DOHH2 (cell line): ENCODE measurements around the gene PIP4K2C.

ENCODE experiments used
- H3F3A ChIP-seq: fragments of 200-600 bp; sonication (generic), shearing (Covaris generic); 2 replicates; pipeline ENCODE4 v1.6.0; 2016; ENCODE audit warnings: antibody characterized with exemption, mild to moderate bottlenecking; ENCODE audit not compliant: control insufficient read depth, insufficient read depth
- H3K27ac ChIP-seq: fragments of 200-600 bp; sonication (generic); 2 replicates; pipeline ENCODE4 v1.5.1; 2014; ENCODE audit warnings: low read depth, mild to moderate bottlenecking, low read length, moderate library complexity
- H3K27me3 ChIP-seq: fragments of 200-600 bp; sonication (generic); 2 replicates; pipeline ENCODE4 v1.6.1; 2014; ENCODE audit warnings: mild to moderate bottlenecking, low read length, mixed read lengths; ENCODE audit not compliant: control insufficient read depth
- H3K36me3 ChIP-seq: fragments of 200-600 bp; sonication (generic); 2 replicates; pipeline ENCODE4 v1.6.1; 2014; ENCODE audit warnings: mild to moderate bottlenecking, low read length, moderate library complexity, mixed read lengths; ENCODE audit not compliant: control insufficient read depth
- H3K4me1 ChIP-seq: fragments of 200-600 bp; sonication (generic); 2 replicates; pipeline ENCODE4 v1.6.1; 2014; ENCODE audit warnings: mild to moderate bottlenecking, low read length, mixed read lengths; ENCODE audit not compliant: control insufficient read depth
- H3K4me2 ChIP-seq: fragments of 200-600 bp; sonication (generic); 2 replicates; pipeline ENCODE4 v1.6.0; 2014; ENCODE audit warnings: mild to moderate bottlenecking, low read length, moderate library complexity
- H3K4me3 ChIP-seq: fragments of 200-600 bp; sonication (generic); 2 replicates; pipeline ENCODE4 v1.5.1; 2014; ENCODE audit warnings: mild to moderate bottlenecking, low read length, mixed read lengths
- H3K79me2 ChIP-seq: fragments of 200-600 bp; sonication (generic); 2 replicates; pipeline ENCODE4 v1.6.1; 2014; ENCODE audit warnings: mild to moderate bottlenecking, low read length, mixed read lengths; ENCODE audit not compliant: control insufficient read depth
- H3K9me2 ChIP-seq: fragments of 200-600 bp; sonication (generic); replicated peaks from 2 replicates; pipeline ENCODE4 v1.6.1; 2014; ENCODE audit warnings: mild to moderate bottlenecking, low read length, mixed read lengths; ENCODE audit not compliant: control insufficient read depth
- H3K9me3 ChIP-seq: fragments of 200-600 bp; sonication (generic); 2 replicates; pipeline ENCODE4 v1.6.1; 2014; ENCODE audit warnings: antibody characterized with exemption, low read length, mixed read lengths; ENCODE audit not compliant: control insufficient read depth, insufficient read depth
- H4K20me1 ChIP-seq: fragments of 200-600 bp; sonication (generic); 2 replicates; pipeline ENCODE4 v1.6.0; 2014; ENCODE audit warnings: low read depth, mild to moderate bottlenecking, antibody characterized with exemption, low read length, moderate library complexity; ENCODE audit not compliant: control insufficient read depth, insufficient read depth
- EZH2phosphoT487 ChIP-seq: fragments of 200-600 bp; sonication (generic); IDR thresholded peaks from 2 replicates; pipeline ENCODE4 v1.6.1; 2017; ENCODE audit warnings: borderline replicate concordance, mild to moderate bottlenecking, antibody characterized with exemption, low read length, moderate library complexity, mixed read lengths
- TF ChIP-seq, protein P1 (sequence below): fragments of 200-600 bp; sonication (generic); IDR thresholded peaks from one replicate; pipeline ENCODE4 v1.5.1; 2014; ENCODE audit warnings: antibody characterized with exemption, mild to moderate bottlenecking, low read depth, low read length; ENCODE audit not compliant: poor library complexity, severe bottlenecking

Gene PIP4K2C

DNA sequence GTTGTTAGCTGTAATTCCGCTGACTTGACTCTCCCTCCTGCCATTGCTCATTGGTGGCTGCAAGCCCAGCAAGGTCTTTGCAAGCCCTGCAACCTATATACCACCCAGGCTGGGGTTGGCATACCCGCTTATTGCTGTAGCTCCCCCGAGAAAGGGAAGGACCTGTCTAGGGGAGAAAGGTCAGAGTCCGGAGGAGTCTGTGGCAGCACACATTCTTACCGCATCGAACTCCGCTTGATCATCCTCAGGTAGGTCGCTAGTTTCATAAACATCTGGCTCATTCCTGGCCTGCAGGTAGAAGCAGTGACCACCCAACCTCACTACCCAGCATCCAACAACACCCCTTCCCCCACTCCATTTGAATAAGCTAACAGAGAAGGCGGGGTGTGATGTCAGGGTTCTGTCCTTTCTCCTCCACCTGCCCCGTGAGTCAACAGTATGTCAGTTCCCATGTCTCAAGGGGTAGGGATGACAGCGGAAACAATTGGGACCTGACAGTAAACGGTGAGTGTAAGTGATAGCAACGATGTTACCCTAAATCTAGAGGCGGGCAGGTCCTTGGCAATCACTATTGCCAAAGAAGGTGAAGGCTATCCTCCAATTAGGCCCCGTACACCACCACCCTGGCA, 45.1 kb upstream of the PIP4K2C start:
- H3K27ac ChIP-seq = no peak overlapping the region
- H3K79me2 ChIP-seq = peaks cover 31% of the 10 kb centered on the region

GRCh38 chr12:57546438-57547287, 44.3 kb upstream of the PIP4K2C start, which contains the start of gene DCTN2:
Gene DCTN2, minus strand, starts transcription at chr12:57547192. Its CDS starts 129 bp downstream, at chr12:57547063.
- H3K9me2 ChIP-seq = no peaks in the 10 kb centered on the region
- H3K4me3 ChIP-seq = peak within 1 kb of the TSS; percentile 80
- H3K36me3 ChIP-seq = peaks cover 19% of the 10 kb centered on the region
- H3K27me3 ChIP-seq = peaks cover 6% of the 10 kb centered on the region; the same call in 1 of the 2 replicates
- H3K9me3 ChIP-seq = no peaks in the 10 kb centered on the region
- H4K20me1 ChIP-seq = no peaks in the 10 kb centered on the region
- peaks cover 31% of the 10 kb centered on the region for H3K79me2 ChIP-seq
- H3K4me2 ChIP-seq = peak within 1 kb of the TSS; percentile 90
- H3K27ac ChIP-seq = peak within 1 kb of the TSS; percentile 11; the same call in 1 of the 2 replicates
- TF ChIP-seq EZH2phosphoT487 = no peak
- TF ChIP-seq, protein P1, sequence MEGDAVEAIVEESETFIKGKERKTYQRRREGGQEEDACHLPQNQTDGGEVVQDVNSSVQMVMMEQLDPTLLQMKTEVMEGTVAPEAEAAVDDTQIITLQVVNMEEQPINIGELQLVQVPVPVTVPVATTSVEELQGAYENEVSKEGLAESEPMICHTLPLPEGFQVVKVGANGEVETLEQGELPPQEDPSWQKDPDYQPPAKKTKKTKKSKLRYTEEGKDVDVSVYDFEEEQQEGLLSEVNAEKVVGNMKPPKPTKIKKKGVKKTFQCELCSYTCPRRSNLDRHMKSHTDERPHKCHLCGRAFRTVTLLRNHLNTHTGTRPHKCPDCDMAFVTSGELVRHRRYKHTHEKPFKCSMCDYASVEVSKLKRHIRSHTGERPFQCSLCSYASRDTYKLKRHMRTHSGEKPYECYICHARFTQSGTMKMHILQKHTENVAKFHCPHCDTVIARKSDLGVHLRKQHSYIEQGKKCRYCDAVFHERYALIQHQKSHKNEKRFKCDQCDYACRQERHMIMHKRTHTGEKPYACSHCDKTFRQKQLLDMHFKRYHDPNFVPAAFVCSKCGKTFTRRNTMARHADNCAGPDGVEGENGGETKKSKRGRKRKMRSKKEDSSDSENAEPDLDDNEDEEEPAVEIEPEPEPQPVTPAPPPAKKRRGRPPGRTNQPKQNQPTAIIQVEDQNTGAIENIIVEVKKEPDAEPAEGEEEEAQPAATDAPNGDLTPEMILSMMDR = no peak
- peaks cover 9% of the 10 kb centered on the region for H3F3A ChIP-seq
- H3K4me1 ChIP-seq = peaks cover 35% of the 10 kb centered on the region

More for the DNA sequence above, 45.1 kb upstream of the PIP4K2C start:
- peaks cover 6% of the 10 kb centered on the region; the same call in 1 of the 2 replicates for H3K27me3 ChIP-seq
- peaks cover 9% of the 10 kb centered on the region for H3F3A ChIP-seq
- no peaks in the 10 kb centered on the region for H3K9me3 ChIP-seq
- H4K20me1 ChIP-seq = no peaks in the 10 kb centered on the region
- TF ChIP-seq, protein P1 = no peak
- H3K4me3 ChIP-seq = peak overlapping the region; percentile 80
- peak overlapping the region; percentile 90 for H3K4me2 ChIP-seq
- no peaks in the 10 kb centered on the region for H3K9me2 ChIP-seq
- H3K4me1 ChIP-seq = peaks cover 35% of the 10 kb centered on the region
- peaks cover 24% of the 10 kb centered on the region for H3K36me3 ChIP-seq

DNA sequence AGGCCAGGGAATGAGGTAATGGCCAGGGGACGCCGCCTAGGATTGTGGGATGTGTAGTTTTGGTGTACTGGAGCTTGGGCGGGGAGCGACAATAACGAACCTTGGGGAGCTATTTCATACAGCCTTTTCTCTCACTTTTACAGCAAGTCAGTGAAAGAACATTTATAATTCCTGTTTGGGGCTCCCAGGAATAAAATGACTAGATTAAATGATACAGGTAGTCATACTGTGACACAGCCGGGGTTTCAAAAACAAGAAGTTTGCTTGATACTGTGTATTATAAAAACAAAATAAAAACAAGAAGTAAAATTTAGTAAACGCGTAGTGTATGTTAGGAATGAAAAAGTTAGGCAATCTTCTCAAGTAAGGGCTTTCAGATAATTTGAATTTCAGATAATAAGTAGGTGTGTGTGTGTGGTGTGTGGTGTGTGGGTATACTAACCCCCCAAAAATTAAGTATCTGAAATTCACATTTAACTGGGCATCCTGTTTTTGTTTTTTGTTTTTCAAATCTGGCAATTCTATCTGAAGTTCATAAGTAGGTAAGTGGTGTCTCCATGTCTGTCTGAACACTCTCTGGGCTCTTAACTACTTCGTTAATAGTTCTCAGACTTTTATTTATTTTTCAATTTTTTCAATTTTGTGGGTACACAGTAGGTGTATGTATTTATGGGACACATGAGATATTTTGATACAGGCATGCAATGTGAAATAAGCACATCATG, 43.5 kb upstream of the PIP4K2C start:
- no peak for TF ChIP-seq EZH2phosphoT487
- TF ChIP-seq, protein P1 = no peak
- Histone ChIP-seq H3K36me3 (peaks cover 17% of the 10 kb centered on the region), H3K79me2 (peaks cover 31% of the 10 kb centered on the region), H3K9me3 (no peaks in the 10 kb centered on the region), H3K4me3 (peak overlapping the region; percentile 80), H3K27ac (no peak overlapping the region), H3K27me3 (peaks cover 6% of the 10 kb centered on the region; the same call in 1 of the 2 replicates), H3K4me2 (peak overlapping the region; percentile 90), H3F3A (peaks cover 9% of the 10 kb centered on the region), H3K9me2 (no peaks in the 10 kb centered on the region), H4K20me1 (no peaks in the 10 kb centered on the region), H3K4me1 (peaks cover 35% of the 10 kb centered on the region)
